COLO668 (cell line): Measurements from ENCODE around the gene DNAI1.
A peak's percentile ranks its signal among the peaks of the same experiment; 100 is the strongest.
"Not testable (repeated sequence)": the region's sequence is repeated elsewhere in the genome, so short reads cannot be mapped to it uniquely, and the experiment has no call there.

Experiments used
- DNase-seq: peaks from one replicate; lab custom pipeline; 2025; ENCODE audit not compliant: unreplicated experiment; lab: John Stamatoyannopoulos, UW

Gene DNAI1

GRCh38 chr9:34458013-34458958 lies at the start of gene DNAI1, which contains the start of gene FAM219A:
TSS of gene DNAI1 (plus strand) at chr9:34458805. CDS start at chr9:34459006, 201 bp downstream.
TSS of gene FAM219A (minus strand) at chr9:34458570. CDS start at chr9:34458263, 307 bp downstream.
- DNase-seq = peak; percentile 99

DNA sequence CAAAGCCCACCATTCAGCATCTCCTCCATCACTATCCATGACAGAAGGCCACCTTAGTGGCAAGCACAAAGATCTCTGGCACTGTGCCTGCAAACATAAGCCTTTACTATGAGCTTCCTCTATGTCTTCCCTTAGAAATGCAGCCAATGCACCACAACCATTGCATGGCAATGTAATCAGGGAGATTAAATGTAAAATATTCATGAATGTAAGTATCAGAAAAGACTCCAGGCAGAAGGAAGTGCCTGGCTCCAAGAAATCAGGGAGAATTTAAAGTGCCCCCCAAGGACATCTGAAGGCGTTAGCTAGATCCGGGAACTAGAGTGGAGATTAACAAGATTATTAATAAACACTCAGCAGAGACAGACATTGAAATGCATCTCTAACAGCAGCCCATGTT lies 49.5 kb upstream of the DNAI1 start:
- DNase-seq = no peak

- DNase-seq = no peak
Measured at GRCh38 chr9:34412336-34412735, 46.3 kb upstream of the DNAI1 start.

DNA sequence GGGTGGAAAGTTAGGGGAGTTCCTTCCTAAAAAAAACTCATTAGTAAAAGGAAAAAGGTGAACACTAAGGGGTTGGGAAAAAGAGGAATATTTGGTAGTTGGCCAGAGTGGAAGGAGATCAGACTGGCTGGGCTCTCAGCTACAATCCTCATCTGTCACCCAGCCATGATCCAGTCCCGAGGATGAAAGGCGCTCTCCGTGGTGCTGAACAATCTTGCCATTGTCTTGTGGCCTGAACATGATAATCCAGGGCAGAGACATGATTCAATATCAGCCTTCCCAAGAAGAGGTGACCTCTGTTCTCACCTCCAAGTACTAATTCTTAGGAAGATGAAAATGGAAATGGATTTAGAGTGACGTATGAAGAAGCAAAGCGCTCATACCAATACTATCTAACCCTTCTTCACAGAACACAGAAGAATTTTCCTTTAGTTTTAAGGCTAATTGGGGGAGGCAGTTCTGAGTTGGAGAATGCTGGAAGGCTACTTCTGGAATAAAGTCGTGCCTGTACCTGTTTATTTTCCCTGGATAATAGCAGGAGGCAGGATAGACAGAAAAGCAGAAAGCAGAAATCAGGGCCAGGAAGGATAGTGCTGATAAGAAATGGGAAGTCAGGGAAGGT lies 45.3 kb upstream of the DNAI1 start:
- no peak for DNase-seq

DNA sequence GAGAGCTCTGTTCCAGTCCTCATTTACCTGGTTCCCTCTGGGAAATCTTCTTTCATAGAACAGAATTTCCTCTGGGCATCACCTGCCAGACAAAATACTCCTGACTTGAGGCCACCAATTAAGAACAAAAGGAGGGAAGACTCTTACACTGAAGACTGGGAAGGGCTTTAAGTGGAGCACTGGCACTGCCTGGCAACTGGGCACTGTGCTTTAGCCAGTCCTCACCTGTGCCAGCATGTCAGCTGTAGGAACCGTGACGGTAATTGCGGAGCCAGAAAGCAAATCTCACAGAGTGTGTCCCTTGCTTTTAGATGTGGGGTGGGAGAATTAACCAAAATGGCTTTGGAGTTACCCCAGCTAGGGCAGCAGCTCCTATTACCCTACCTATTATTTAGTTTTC lies 40.9 kb upstream of the DNAI1 start:
- DNase-seq = no peak

DNA sequence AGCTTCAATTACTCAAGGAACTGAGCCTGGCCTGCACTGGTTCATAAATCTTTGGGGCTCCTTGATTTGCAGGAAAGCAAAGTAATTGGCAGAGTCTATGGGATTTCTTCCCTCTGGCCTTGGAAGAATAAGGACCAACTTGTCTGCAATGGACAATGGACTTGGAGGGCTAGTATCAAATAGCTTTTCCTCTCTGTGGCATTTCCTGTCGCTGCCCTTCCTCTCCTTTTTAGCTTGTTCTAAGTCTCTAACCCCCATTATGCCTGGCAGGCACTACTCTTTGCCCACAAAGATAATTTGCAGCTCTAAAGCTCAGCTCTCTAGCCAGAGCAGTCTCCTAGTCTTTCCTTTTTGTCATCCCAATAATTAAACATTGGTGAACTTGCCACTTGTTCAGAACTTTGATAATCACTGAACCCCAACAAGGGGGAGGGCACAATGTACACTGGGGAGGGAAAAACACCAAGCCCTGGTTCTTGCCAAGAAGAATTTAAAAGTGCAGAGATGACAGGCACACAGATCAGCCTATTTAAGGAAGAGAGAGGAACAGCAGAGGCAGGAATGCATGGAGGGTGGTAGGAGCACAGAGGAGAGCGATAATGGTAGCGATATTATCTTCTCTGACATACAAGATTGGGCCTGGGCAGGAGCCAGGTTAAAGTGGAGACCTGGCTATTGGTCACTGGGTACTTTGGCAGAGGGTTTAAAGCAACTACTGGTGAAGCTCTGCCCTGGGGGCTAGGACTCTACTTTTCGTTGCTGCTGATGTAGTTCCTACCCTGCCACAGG lies 38.7 kb upstream of the DNAI1 start:
- no peak for DNase-seq

DNA sequence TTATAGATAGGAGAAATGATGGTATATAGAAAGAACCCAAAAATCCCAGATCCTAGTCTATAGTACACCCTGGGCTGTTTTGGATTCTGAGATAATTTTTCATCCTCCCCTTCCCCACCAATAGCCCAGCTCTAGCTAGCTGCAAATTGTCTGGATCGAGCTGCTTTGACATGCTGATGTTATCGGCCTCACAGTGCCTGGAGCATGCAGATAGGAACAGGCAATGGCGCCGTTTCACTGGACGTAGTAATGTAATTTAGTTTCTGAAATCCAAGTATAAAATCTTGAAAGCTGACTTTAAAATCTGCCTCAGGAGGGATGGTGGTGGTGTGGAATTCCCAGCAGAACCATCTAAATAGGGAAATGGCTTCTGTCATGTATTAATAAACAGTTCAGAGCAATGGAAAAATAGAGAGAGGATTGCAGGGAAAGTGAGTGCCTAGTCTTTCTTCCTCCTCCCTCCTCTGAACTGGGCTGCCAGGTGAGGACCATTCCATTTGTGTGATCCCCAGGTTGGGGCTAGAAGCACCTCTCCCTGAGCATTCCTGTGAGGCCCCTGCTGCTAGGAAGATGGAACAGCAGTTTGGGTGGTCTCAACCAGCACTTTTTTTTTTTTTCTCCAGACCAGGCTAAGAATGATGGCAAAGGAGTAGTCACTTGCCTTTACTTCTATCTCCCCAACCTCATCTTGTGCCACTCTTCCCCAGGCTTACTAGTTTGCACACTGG lies 32.1 kb upstream of the DNAI1 start:
- no peak for DNase-seq

GRCh38 chr9:34428325-34428958 lies 30.2 kb upstream of the DNAI1 start:
- DNase-seq = no peak

- peak; percentile 65 for DNase-seq
Measured at GRCh38 chr9:34430843-34431437, 27.7 kb upstream of the DNAI1 start.

GRCh38 chr9:34431667-34432066 lies 26.9 kb upstream of the DNAI1 start:
- no peak for DNase-seq

- peak; percentile 54 for DNase-seq
Measured at GRCh38 chr9:34437006-34437925, 21.3 kb upstream of the DNAI1 start.

DNA sequence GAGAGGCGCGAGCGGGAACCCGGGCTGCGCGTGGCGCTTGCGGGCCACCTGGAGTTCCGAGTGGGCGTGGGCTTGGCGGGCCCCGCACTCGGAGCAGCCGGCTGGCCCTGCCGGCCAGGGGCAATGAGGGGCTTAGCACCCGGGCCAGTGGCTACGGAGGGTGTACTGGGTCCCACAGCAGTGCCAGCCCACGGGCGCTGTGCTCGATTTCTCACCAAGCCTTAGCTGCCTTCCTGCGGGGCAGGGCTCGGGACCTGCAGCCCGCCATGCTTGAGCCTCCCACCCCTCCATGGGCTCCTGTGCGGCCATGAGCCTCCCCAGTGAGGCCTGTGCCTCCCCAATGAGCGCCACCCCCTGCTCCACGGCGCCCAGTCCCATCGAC lies 20.7 kb upstream of the DNAI1 start:
- not testable (repeated sequence) for DNase-seq

- DNase-seq = not testable (repeated sequence)
Measured at GRCh38 chr9:34438465-34438864, 20.1 kb upstream of the DNAI1 start.

GRCh38 chr9:34440017-34440416 lies 18.6 kb upstream of the DNAI1 start:
- no peak for DNase-seq

GRCh38 chr9:34442770-34443169 lies 15.8 kb upstream of the DNAI1 start:
- no peak for DNase-seq

DNA sequence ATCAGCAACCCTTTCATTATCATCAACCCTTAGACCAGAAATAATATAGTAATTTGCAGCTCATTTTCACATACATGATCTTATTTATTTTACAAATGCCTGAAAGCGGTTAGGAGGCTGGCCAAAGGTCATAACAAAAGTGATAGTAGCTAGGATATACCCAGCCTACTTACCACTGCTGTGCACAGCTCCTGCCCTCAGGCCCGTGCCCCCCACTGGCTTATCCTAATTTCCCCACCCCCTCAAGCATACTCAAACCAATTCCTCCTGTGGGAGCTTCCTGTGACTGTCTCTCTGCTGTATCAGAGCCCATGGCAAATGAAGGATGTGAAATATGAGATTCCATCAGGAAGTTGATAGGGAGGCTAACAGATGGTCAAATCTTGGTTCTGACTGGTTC lies 15.1 kb upstream of the DNAI1 start:
- no peak for DNase-seq

GRCh38 chr9:34443976-34444375 lies 14.6 kb upstream of the DNAI1 start:
- no peak for DNase-seq

GRCh38 chr9:34446468-34446891 lies 12.1 kb upstream of the DNAI1 start:
- DNase-seq = no peak

DNA sequence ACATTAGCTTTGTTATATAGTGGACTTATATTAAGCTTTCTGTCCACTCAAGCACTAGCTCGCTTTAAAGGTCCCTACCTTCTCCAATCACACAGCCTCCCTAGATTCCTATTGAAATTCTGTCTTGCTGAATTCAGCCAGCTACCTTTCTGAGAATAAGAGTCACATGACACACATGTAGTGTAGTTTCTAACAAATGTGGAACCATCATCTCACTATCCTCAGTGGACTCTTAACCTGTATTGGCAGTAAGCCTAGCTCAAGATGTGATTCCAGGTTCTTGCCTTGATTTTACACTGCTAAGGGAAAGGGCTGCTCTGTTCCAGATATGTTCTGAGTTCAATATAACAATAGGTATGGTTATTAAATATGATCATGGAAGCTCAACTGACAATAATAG lies 11.7 kb upstream of the DNAI1 start:
- DNase-seq = no peak
